NCI-H526 (cell line): ENCODE data around the gene APBA2.

Experiments used
- DNase-seq, 2 experiments: peaks; one replicate each; lab custom pipeline; 2025; lab: John Stamatoyannopoulos, UW

APBA2 gene

GRCh38 chr15:28915041-28915810 lies 29.5 kb downstream of the APBA2 start:
- DNase-seq, result no peak

GRCh38 chr15:28915935-28916334 lies 30.2 kb downstream of the APBA2 start:
- no peak for DNase-seq

GRCh38 chr15:28917791-28918140 lies 32.0 kb downstream of the APBA2 start:
- DNase-seq, result peak; percentile 14 to 49

GRCh38 chr15:28918141-28918983 lies 32.6 kb downstream of the APBA2 start:
- DNase-seq, result peak; percentile 89 to 92

- DNase-seq, result peak; percentile 44 to 90
These were observed 33.4 kb downstream of the APBA2 start for GRCh38 chr15:28919201-28919635.

- peak in 1 of 2 experiments; percentile 20 for DNase-seq
These were observed 34.2 kb downstream of the APBA2 start for GRCh38 chr15:28919679-28920655.

- no peak for DNase-seq
These were observed 35.1 kb downstream of the APBA2 start for GRCh38 chr15:28920781-28921331.

GRCh38 chr15:28921336-28921735 lies 35.6 kb downstream of the APBA2 start:
- no peak for DNase-seq

GRCh38 chr15:28921919-28922706 lies 36.3 kb downstream of the APBA2 start:
- peak in 1 of 2 experiments; percentile 22 for DNase-seq

- no peak for DNase-seq
These were observed 36.9 kb downstream of the APBA2 start for GRCh38 chr15:28922707-28923012.

GRCh38 chr15:28923726-28924280 lies 38.0 kb downstream of the APBA2 start:
- no peak for DNase-seq

- no peak for DNase-seq
These were observed 41.3 kb downstream of the APBA2 start for GRCh38 chr15:28927043-28927442.

- no peak for DNase-seq
These were observed 43.4 kb downstream of the APBA2 start for GRCh38 chr15:28929200-28929599.

GRCh38 chr15:28930011-28930410 lies 44.2 kb downstream of the APBA2 start:
- DNase-seq, result no peak

GRCh38 chr15:28930476-28931291 lies 44.9 kb downstream of the APBA2 start:
- DNase-seq, result no peak

GRCh38 chr15:28931828-28932227 lies 46.1 kb downstream of the APBA2 start:
- no peak for DNase-seq

- DNase-seq, result no peak
These were observed 46.6 kb downstream of the APBA2 start for GRCh38 chr15:28932361-28932760.

GRCh38 chr15:28933710-28934445 lies 48.1 kb downstream of the APBA2 start:
- no peak for DNase-seq

GRCh38 chr15:28934645-28935044 lies 48.9 kb downstream of the APBA2 start:
- no peak for DNase-seq
